ENCODE measurements around the gene B3GALT2.

The B3GALT2 gene

DNA sequence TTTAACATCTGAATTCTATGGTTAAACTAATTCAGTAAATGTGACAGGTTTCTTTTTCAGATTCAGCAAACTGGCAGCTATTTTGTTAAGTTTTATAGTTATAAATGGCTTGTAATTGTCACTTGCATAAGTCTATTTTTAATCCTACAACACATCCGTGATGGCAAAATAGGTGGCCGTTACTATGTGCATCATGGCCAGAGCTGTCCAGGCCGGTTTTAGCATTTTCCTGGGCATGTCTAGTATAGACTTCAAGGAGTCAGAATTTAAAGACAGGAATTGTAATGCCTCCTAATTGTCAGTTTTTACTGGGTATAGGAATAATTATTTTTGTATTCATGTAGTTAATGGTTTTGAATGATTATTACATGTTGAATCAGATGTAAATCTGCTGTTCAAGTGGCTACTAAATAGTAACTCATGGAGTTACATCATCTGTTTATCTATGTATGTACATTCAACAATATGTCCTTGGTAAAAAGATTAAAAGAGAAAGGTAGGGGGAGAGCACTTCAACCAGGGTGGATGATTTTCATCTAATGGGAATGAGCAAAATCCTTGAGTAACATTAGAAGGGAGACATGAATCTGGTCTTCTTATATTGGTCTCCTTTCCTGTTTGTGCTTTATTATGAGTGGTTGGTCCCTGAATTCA is 3.2 kb upstream of the B3GALT2 start:
- TF ChIP-seq CTCF (IDR thresholded peaks at IDR 0.05) = no peak

GRCh38 chr1:193187114-193187513 is 701 bp upstream of the B3GALT2 start:
- TF ChIP-seq CTCF (IDR thresholded peaks at IDR 0.05) = no peak

- TF ChIP-seq CTCF (IDR thresholded peaks at IDR 0.05) = no peak
Observed at GRCh38 chr1:193185211-193185610, 1.2 kb downstream of the B3GALT2 start.

DNA sequence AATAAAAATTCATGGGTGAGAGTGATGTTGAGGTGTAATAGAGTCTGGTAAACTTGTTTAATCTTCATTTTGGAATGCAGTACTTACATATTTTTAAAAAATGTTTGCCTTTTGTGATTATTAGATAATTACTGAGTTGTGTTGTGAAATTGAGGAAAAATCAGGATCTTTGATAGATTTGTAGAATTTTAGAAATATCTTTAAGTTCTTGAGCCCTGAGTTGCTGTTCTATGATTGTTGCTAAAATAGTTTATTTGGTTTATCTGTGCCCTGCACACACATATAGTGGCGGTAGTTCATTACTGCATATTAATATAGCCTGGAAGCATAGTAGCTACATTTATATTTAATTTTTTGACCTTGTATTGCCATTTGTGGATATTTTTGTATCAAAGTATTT is 1.6 kb downstream of the B3GALT2 start:
- no peak for TF ChIP-seq CTCF (IDR thresholded peaks at IDR 0.05)

DNA sequence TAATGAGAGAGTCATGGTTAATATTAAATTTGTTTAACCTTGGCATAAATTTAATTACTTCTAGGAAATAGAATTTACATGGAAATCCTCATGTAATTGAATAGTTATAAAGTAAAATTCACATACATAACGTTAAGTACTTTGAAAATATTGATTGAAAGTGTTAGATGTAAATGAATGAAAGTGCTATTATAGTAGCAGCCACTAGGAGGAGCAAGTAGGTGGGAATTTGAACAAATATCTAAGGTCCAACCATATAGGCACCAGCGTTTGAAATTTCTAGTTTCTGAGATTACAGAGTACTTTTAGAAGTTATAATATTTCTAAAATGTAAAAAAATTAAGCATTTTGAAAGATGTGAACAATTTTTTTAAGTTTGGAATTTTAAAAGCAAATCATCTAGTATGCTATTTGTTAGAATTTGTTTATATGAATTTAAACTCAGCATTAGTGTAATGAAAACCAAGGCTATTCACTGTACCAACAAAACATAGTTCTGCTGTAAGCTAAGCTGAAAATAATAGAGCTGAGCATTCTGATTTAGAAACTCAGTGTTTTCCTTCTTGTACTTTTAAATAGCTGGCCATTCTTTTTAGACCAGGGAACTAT is 3.3 kb downstream of the B3GALT2 start:
- TF ChIP-seq CTCF (IDR thresholded peaks at IDR 0.05) = peak; percentile 94

DNA sequence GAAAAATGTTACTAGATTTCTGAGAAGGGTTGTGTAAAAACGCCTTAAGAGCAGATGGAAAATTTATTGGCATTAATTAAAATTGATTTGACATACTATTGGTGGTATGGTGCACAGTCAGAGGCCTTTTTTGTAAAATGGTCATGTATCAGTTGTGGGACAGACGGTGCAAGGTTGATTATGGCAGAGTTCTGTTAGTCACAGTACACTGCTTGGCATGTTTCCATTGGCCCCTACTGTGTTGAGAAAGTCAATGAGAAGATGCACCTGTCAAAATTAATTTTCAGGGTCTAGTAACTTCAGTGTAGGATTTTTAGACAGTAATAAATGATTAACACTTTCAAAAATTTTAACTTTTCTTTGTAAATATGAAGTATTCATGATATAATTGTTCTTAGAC is 4.4 kb downstream of the B3GALT2 start:
- TF ChIP-seq CTCF (IDR thresholded peaks at IDR 0.05) = no peak

- TF ChIP-seq CTCF (IDR thresholded peaks at IDR 0.05) = no peak
Observed at GRCh38 chr1:193181536-193181935, 4.9 kb downstream of the B3GALT2 start.

Data from LNCAP (cell line).